Measurements from ENCODE around the gene DICER1.

DNA sequence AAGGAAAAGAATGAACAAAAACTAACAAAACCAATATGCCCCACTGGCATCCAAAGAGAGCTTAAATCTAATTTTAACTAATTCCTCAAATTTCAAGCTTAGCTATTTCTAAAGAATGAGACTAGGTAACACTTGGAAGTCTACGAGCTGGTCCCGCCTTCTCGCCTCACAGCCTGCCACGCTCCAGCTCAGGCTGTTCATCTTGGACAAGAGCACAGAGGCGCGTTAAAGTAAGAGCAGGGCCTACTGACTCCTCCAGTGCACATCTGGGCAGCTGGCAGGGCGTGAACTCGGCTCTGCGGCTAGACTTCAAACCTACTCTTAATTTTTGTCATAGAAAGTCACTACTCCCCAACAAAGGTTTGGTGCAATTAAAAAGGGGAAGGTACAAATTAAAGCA lies 64.6 kb downstream of the DICER1 start:
- no peak for TF ChIP-seq ZC3H10 (CRISPR knock-in tag; IDR thresholded peaks at IDR 0.05)
- TF ChIP-seq SNAI2 (CRISPR knock-in tag; IDR thresholded peaks at IDR 0.05): no peak
- TF ChIP-seq ZFP30 (CRISPR knock-in tag; IDR thresholded peaks at IDR 0.05): no peak
- no peak for TF ChIP-seq BACH2 (CRISPR knock-in tag; IDR thresholded peaks at IDR 0.05; ENCODE audit: borderline replicate concordance)
- no peak for TF ChIP-seq OSR1 (CRISPR knock-in tag; IDR thresholded peaks at IDR 0.05)
- no peak for TF ChIP-seq ARNTL (CRISPR knock-in tag; IDR thresholded peaks at IDR 0.05; ENCODE audit: borderline replicate concordance, low read depth)
- TF ChIP-seq, protein P1, sequence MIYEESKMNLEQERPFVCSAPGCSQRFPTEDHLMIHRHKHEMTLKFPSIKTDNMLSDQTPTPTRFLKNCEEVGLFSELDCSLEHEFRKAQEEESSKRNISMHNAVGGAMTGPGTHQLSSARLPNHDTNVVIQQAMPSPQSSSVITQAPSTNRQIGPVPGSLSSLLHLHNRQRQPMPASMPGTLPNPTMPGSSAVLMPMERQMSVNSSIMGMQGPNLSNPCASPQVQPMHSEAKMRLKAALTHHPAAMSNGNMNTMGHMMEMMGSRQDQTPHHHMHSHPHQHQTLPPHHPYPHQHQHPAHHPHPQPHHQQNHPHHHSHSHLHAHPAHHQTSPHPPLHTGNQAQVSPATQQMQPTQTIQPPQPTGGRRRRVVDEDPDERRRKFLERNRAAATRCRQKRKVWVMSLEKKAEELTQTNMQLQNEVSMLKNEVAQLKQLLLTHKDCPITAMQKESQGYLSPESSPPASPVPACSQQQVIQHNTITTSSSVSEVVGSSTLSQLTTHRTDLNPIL (CRISPR knock-in tag; IDR thresholded peaks at IDR 0.05; ENCODE audit: low read depth): no peak
- TF ChIP-seq, protein P2, sequence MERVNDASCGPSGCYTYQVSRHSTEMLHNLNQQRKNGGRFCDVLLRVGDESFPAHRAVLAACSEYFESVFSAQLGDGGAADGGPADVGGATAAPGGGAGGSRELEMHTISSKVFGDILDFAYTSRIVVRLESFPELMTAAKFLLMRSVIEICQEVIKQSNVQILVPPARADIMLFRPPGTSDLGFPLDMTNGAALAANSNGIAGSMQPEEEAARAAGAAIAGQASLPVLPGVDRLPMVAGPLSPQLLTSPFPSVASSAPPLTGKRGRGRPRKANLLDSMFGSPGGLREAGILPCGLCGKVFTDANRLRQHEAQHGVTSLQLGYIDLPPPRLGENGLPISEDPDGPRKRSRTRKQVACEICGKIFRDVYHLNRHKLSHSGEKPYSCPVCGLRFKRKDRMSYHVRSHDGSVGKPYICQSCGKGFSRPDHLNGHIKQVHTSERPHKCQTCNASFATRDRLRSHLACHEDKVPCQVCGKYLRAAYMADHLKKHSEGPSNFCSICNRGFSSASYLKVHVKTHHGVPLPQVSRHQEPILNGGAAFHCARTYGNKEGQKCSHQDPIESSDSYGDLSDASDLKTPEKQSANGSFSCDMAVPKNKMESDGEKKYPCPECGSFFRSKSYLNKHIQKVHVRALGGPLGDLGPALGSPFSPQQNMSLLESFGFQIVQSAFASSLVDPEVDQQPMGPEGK (CRISPR knock-in tag; IDR thresholded peaks at IDR 0.05; ENCODE audit: borderline replicate concordance): no peak
- no peak for TF ChIP-seq ZFP3 (CRISPR knock-in tag; IDR thresholded peaks at IDR 0.05)
- no peak for TF ChIP-seq ZNF8 (CRISPR knock-in tag; IDR thresholded peaks at IDR 0.05)
- no peak for TF ChIP-seq ESRRG (CRISPR knock-in tag; IDR thresholded peaks at IDR 0.05)
- no peak for TF ChIP-seq GLIS3 (CRISPR knock-in tag; IDR thresholded peaks at IDR 0.05)

Data from SK-N-SH treated with all-trans-retinoic acid at 6 μM for 48 hours (cell line).